GM10248 (cell line): Measurements from ENCODE around the gene TMEM178A.

Experiments used
- CTCF ChIA-PET: fragments of 300-600 bp; sonication (Branson Sonifier 250); formaldehyde crosslinking; extraction: SDS; loops from one replicate; lab custom pipeline; 2021; ENCODE audit warnings: antibody characterized with exemption; lab: Yijun Ruan, JAX
- POLR2A ChIA-PET: fragments of 350-650 bp; sonication (Branson Sonifier 250); formaldehyde crosslinking; extraction: SDS; loops from one replicate; lab custom pipeline; 2020; ENCODE audit warnings: antibody characterized with exemption; lab: Yijun Ruan, JAX
- DNase-seq: peaks from one replicate; pipeline ENCODE4 v3.0.0; 2012; ENCODE audit errors: extremely low spot score
- TF ChIP-seq, protein P1 (sequence below): IDR thresholded peaks from 2 replicates; pipeline ENCODE4 v1.5.1; 2012; ENCODE audit warnings: mild to moderate bottlenecking, low read depth; ENCODE audit errors: extremely low read depth, missing control alignments, control extremely low read depth

The TMEM178A gene

DNA sequence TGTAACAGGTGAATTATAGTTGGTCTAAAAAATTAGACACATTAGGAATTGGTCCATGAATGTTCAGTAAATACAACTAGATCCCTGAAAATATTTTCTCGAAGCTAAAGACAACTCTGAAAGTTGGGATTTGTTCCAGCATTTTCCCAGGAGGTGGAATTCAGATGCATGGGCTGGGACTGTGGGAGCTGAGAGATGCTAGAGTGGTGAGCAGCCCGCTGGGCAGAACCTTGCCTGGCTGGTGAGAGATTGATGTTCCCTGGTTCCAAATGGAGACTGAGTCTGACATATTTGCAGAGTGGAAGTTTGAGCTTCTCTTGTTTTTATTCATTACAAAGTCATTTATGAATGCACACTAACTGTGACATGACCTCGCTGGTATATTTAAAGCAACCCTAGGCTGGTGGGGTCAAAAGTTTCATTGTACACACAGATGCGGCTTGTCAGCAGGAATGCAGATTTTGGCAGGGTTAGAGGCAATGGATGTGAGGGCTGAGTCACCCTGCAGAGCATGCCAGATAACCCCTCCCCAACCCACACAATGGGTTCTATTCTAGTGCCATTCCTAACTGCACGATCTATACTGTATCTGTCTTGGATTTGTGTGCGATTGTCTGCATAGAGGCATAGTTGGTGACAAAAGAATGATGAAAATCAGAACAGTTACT lies 23.5 kb upstream of the TMEM178A start:
- TF ChIP-seq, protein P1, sequence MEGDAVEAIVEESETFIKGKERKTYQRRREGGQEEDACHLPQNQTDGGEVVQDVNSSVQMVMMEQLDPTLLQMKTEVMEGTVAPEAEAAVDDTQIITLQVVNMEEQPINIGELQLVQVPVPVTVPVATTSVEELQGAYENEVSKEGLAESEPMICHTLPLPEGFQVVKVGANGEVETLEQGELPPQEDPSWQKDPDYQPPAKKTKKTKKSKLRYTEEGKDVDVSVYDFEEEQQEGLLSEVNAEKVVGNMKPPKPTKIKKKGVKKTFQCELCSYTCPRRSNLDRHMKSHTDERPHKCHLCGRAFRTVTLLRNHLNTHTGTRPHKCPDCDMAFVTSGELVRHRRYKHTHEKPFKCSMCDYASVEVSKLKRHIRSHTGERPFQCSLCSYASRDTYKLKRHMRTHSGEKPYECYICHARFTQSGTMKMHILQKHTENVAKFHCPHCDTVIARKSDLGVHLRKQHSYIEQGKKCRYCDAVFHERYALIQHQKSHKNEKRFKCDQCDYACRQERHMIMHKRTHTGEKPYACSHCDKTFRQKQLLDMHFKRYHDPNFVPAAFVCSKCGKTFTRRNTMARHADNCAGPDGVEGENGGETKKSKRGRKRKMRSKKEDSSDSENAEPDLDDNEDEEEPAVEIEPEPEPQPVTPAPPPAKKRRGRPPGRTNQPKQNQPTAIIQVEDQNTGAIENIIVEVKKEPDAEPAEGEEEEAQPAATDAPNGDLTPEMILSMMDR = no peak
- no peak for DNase-seq
- POLR2A ChIA-PET = no interaction called here
- CTCF ChIA-PET = no interaction called here

DNA sequence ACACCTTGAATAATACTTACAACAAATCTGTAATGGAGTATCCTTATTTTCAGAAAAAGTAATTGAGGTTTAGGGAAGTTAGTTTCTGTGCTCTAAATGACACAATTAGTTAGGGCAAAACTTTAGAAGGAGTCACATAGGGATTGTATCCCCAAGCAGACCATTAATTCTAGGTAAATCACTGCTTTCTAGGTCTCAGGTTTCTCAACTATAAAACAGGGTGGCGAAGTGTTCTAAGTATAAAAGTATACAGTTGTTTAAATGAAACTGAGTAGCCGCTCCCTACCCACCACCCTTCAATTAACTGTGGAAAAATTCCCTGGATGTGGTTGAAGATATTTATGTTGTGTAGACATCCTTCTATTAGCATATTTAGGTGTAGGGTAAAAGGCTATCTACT lies 19.9 kb upstream of the TMEM178A start:
- CTCF ChIA-PET = no interaction called here
- no peak for DNase-seq

DNA sequence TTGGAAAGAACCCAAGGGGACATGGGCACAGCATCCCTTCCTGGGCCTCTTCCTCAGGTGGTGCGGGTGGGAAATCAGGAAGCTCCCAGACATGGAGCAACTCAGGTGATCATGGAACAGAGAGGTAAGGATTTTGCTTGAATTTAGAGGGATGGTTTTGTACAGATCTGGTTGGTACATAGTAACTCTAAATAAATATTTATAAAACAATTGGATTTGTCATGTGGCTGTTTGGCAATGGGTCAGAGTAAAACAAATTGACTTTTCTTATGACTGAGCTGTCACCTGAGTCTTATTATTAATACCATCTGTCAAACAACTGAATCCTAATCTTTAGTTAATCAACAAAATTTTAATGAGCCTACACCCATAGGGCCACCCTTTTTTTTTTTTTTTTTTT lies 19.4 kb upstream of the TMEM178A start:
- CTCF ChIA-PET = no interaction called here
- no peak for DNase-seq
- POLR2A ChIA-PET = no interaction called here
- TF ChIP-seq, protein P1 = no peak

More for the DNA sequence above, 19.9 kb upstream of the TMEM178A start:
- POLR2A ChIA-PET = no interaction called here
- TF ChIP-seq, protein P1 = no peak

DNA sequence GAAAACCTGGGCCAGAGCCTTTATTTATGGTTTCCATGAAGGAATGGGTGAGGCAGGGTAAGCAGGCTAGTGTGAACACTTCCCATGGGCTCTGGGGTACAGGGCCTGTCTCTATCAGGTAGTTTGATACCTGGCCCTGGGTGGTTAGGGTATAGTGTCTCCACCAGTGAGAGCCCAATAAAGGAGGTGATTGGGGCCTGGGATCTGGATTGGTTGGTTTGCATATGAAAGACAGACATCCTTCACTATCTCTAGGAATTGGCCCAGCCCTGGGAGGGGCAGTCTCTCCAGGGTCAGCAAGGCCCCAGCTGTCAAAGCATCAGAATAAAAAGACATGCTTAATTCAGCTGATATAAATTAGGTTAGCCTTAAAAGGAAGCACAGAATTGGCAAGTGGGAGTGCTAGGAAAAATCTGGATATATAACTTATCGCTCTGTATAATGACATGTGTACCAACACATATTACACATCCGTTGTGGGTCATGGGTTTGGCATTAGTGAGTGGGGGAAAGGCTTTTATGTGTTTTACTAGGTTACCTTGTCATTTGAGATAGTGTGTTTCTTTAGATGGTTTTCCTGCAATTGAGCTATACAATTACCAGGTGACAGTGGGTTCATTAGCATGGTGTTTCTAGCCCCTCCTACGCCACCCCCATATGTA lies 18.5 kb upstream of the TMEM178A start:
- TF ChIP-seq, protein P1 = no peak
- no peak for DNase-seq
- CTCF ChIA-PET = no interaction called here
- POLR2A ChIA-PET = no interaction called here

DNA sequence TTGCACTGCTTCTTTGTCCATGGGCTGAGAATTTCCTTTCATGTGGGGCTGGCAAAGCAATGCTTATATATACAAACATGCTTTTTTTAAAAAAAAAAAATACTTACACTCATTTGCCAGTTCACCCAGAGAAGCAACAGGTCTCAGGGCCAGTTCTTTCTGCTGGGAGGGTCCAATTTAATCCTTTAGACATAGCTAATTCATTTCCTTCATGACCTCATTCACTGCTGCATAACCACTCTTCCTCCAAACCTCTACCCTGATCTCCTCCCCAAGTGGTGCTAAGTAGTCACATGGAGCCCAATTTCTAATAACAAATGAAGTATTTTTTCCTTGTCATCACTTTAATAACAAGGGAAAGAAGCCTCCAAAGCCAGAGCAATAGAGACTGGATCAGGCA lies 17.1 kb upstream of the TMEM178A start:
- DNase-seq = no peak
- POLR2A ChIA-PET = no interaction called here
- CTCF ChIA-PET = no interaction called here
- TF ChIP-seq, protein P1 = no peak

DNA sequence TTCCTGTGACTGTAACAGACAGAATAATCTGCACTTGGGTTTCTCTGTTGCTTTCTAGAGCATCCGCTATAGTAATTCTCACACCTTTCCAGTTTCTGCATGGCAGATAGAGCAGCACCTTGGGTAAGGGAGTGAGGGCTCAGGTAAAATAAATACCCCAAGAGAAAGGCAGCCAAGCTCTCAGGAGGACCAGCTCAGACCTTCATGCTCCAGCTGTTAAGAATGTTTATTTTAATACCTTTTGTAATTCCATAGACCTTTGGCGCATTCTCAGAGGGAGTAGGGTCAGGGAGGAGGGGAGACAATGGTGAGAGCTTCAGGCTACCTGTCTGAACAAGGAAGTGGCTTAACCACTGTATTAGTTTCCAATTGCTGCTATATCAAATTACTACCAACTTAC lies 16.2 kb upstream of the TMEM178A start:
- TF ChIP-seq, protein P1 = no peak
- ChIA-PET CTCF (interaction anchor here (1.4 kb wide), 1 partner anchor 12 kb away, joined by 5 read pairs; no protein-coding TSS in a partner anchor), POLR2A (no interaction called here)
- DNase-seq = no peak
